HG03095 (cell line): ENCODE measurements around the gene ADAM15.

Experiments used
- ATAC-seq: cut with Tn5 transposase; IDR thresholded peaks from one replicate; pipeline ENCODE4 v1.9.1; 2021; ENCODE audit warnings: moderate library complexity; ENCODE audit not compliant: unreplicated experiment

The ADAM15 gene

DNA sequence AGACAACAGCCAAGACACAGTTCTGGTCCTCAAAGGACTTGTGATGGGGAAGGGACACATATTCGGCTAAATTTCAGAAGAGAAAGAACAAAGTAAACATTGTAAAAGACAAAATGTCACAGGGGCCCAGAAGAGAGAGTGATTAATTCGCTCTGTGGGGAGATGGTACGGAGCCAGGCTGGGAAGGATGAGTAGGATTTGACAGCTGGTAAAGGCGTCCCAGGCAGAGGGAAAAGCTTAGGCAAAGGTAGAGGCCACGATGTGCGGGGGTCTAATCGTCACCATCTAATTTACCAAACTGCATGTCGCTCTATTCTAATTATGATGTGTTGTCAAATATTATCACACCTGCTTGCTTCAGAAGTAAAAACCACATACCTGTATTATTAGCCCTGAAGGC is 59.3 kb downstream of the ADAM15 start:
- ATAC-seq, result no peak

DNA sequence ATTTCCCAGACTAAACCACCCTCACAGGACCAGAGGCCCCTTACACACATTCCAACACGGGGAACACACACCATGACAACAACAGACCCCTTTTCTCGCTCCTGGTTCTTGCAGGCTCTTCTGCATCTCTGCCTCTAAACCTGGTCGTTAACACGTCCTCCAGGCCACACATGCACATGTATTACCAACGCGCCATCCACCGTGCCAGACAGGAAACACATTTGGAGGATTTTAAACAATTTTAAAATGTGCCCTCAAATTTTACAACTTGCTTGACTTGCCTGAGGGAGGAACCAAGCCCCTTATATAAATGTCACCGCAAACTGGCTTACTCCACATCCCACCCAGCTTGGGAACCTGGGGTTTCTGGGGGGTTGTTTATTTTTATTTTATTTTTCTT is 59.7 kb downstream of the ADAM15 start:
- no peak for ATAC-seq
